IPS DF 6.9 (cell line): ENCODE measurements around the gene TVP23B.
"Not testable (repeated sequence)": the region's sequence is repeated elsewhere in the genome, so short reads cannot be mapped to it uniquely, and the experiment has no call there.

Experiments used
- DNase-seq: peaks from one replicate; pipeline ENCODE4 v3.0.0-alpha.2; 2013; ENCODE audit warnings: low read depth, low spot score
- H3K27ac ChIP-seq: one replicate; pipeline ENCODE4 v1.5.1; 2013; ENCODE audit warnings: low read length, control low read depth
- H3K27me3 ChIP-seq: 2 replicates; pipeline ENCODE4 v1.6.1; 2013; ENCODE audit warnings: mild to moderate bottlenecking, low read length; ENCODE audit not compliant: control insufficient read depth, insufficient read depth
- H3K36me3 ChIP-seq: 2 replicates; pipeline ENCODE4 v1.6.1; 2013; ENCODE audit warnings: low read length; ENCODE audit not compliant: control insufficient read depth, insufficient read depth
- H3K4me1 ChIP-seq: 2 replicates; pipeline ENCODE4 v1.6.1; 2013; ENCODE audit warnings: low read length; ENCODE audit not compliant: control insufficient read depth, insufficient read depth
- H3K4me3 ChIP-seq: 2 replicates; pipeline ENCODE4 v1.5.1; 2013; ENCODE audit warnings: mild to moderate bottlenecking, low read length
- H3K9me3 ChIP-seq: 2 replicates; pipeline ENCODE4 v1.6.1; 2013; ENCODE audit warnings: low read length, inconsistent platforms; ENCODE audit not compliant: control insufficient read depth, insufficient read depth
- WGBS: extraction: QIAGEN DNeasy Blood & Tissue Kit; methylation state at CpG from one replicate; pipeline ENCODE4 v1.1.7; 2013; ENCODE audit warnings: mixed read lengths, missing lambda C conversion rate; ENCODE audit not compliant: insufficient read length, insufficient coverage; 5-methylcytosine and 5-hydroxymethylcytosine counted together

TVP23B gene

DNA sequence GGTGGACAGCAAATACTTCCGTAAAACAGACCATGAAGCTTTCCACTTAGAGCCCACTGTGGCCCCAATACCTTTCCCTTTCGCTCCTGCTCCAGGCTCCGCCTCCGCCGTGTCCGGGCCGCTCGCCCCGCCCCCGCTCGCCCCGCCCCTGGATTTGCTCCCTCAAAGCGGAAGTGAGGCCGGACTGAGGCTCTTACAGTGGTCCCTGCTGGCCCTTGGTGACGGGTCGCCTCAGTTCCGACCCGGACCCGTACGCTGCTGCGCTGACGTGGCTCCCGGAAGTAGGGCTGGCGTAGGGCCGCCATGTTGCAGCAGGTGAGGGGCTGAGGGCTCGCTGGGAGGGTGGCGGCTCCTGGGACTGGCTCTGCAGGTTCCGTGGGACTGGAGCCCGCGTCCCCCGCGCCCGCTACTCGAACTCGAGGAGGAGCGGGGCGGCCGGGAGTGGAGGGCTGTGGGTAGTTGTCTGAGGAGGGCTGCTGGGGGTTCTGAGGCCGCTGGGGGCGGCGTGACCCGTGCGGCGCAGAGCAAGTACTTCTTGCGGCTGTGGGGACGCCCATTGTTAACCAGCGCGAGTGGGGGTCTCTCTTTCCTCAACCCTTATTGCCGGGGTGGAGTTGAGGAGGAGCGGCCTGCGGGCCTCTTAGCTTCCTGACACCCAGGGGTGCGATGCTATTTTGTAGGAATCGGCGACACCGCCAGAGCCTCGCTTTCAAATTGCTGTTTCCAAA lies at the start of gene TVP23B:
TSS of gene TVP23B (plus strand) at position 193 of the 728 bp plus-strand sequence. CDS start at position 304, 111 bp downstream.
- DNase-seq, result peak; percentile 72
- WGBS, result no CpG with 5 or more reads among the region's 56 CpGs
- H3K4me1 ChIP-seq, H3K9me3 ChIP-seq, H3K36me3 ChIP-seq, H3K27me3 ChIP-seq, H3K27ac ChIP-seq: not testable (repeated sequence)
- H3K4me3 ChIP-seq, result peak within 1 kb of the TSS; percentile 25; the same call in 1 of the 2 replicates

GRCh38 chr17:18732438-18732837 lies 48.5 kb upstream of the TVP23B start:
- no CpG with 5 or more reads among the region's 1 CpG for WGBS
- H3K4me3 ChIP-seq, H3K27me3 ChIP-seq, DNase-seq, H3K27ac ChIP-seq, H3K9me3 ChIP-seq, H3K4me1 ChIP-seq, H3K36me3 ChIP-seq: not testable (repeated sequence)

DNA sequence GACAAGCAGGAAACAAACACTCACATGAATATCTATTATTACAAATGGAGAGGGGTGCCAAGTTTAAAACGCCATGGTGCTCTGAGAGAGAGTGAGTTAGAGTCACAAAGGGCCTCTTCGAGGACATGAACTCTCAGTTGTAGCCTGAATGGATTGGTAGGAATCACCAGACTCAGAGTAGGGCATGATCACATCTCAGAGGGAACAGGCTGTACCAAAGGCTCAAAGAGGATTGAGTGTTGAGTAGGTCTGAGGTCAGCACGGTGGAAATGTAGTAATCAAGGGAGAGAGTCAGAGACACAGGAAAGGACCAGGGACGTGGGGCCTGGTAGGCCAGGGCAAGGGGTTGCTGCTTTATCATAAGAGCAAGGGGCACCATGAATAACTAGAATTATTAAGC lies 47.6 kb upstream of the TVP23B start:
- H3K4me1 ChIP-seq, H3K36me3 ChIP-seq, H3K27ac ChIP-seq, H3K4me3 ChIP-seq, H3K27me3 ChIP-seq, DNase-seq, H3K9me3 ChIP-seq: not testable (repeated sequence)
- no CpG with 5 or more reads among the region's 4 CpGs for WGBS

GRCh38 chr17:18739616-18740391 lies 41.2 kb upstream of the TVP23B start:
- not testable (repeated sequence) for DNase-seq, H3K9me3 ChIP-seq, H3K4me3 ChIP-seq, H3K27ac ChIP-seq, H3K4me1 ChIP-seq, H3K27me3 ChIP-seq, H3K36me3 ChIP-seq
- WGBS, result no CpG with 5 or more reads among the region's 7 CpGs

DNA sequence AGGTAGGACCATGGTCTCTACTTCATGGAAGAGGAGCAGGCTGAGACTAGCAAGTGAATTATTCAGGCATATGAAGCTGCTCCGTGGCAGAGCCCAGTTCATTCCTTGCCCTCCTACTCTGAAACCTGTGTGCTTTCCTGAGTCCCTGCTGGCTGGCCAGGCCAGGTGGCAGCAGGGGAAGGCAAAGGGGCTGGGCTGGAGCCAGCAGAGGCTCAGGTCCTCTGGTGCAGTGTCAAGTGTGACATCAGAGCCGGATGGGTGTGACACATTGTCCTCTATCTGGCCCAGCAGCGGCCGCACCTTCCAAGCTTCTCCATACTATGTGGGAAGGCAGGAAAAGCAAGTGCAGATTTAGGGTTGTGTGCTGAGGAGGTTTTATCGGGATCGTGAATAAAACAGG lies 39.8 kb upstream of the TVP23B start:
- H3K27ac ChIP-seq, H3K36me3 ChIP-seq, DNase-seq, H3K4me3 ChIP-seq, H3K4me1 ChIP-seq, H3K9me3 ChIP-seq, H3K27me3 ChIP-seq: not testable (repeated sequence)
- WGBS, result no CpG with 5 or more reads among the region's 6 CpGs

- not testable (repeated sequence) for DNase-seq, H3K4me1 ChIP-seq, H3K27me3 ChIP-seq, H3K27ac ChIP-seq, H3K36me3 ChIP-seq, H3K9me3 ChIP-seq, H3K4me3 ChIP-seq
- no CpG with 5 or more reads among the region's 10 CpGs for WGBS
Measured at GRCh38 chr17:18743699-18744421, 37.1 kb upstream of the TVP23B start, which contains the start of gene FBXW10. Gene FBXW10, plus strand, starts transcription at chr17:18744054. Its CDS starts 191 bp downstream, at chr17:18744245.

GRCh38 chr17:18744726-18745125 lies 36.3 kb upstream of the TVP23B start:
- not testable (repeated sequence) for H3K27me3 ChIP-seq, H3K4me3 ChIP-seq, H3K27ac ChIP-seq, H3K9me3 ChIP-seq, DNase-seq, H3K36me3 ChIP-seq, H3K4me1 ChIP-seq
- no CpG with 5 or more reads among the region's 4 CpGs for WGBS

GRCh38 chr17:18746551-18746950 lies 34.4 kb upstream of the TVP23B start:
- H3K36me3 ChIP-seq, H3K27ac ChIP-seq, H3K9me3 ChIP-seq, H3K4me1 ChIP-seq, H3K4me3 ChIP-seq, H3K27me3 ChIP-seq, DNase-seq: not testable (repeated sequence)
- WGBS, result no CpG with 5 or more reads among the region's 3 CpGs

- WGBS, result no CpG with 5 or more reads among the region's 6 CpGs
- H3K27me3 ChIP-seq, DNase-seq, H3K27ac ChIP-seq, H3K36me3 ChIP-seq, H3K9me3 ChIP-seq, H3K4me1 ChIP-seq, H3K4me3 ChIP-seq: not testable (repeated sequence)
Measured at GRCh38 chr17:18747501-18747900, 33.5 kb upstream of the TVP23B start.

DNA sequence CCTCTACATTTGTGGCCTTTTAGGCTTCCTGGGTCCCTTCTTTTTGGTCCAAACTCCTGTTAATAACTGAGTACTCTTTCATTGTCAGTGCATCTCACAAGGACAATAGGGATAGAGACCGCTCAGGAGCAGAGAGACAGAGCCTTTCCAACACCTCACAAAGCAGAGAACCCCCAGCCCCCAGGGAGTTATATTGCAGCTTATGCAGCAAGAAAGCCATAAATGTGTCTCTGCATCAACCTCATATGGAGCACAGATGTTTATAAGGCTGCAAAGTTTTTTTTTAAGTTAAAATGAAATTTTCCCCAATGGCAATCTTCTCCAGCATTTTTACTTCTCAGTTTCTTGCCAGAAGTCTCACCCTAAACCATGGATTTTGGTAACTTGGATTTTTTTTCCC lies 30.7 kb upstream of the TVP23B start:
- not testable (repeated sequence) for H3K36me3 ChIP-seq, H3K4me1 ChIP-seq, DNase-seq, H3K4me3 ChIP-seq, H3K27me3 ChIP-seq, H3K9me3 ChIP-seq, H3K27ac ChIP-seq
- no CpG with 5 or more reads among the region's 1 CpG for WGBS
